HG03558 (cell line): Measurements from ENCODE around the gene NTNG1.

Experiments used
- ATAC-seq: cut with Tn5 transposase; IDR thresholded peaks from one replicate; pipeline ENCODE4 v1.9.1; 2021; ENCODE audit warnings: moderate number of reproducible peaks; ENCODE audit not compliant: unreplicated experiment; ENCODE audit errors: extremely low read depth

NTNG1 gene

GRCh38 chr1:107251839-107252238, 111.0 kb downstream of the NTNG1 start:
- no peak for ATAC-seq

- ATAC-seq = no peak
Measured at GRCh38 chr1:107252271-107252670, 111.4 kb downstream of the NTNG1 start.

DNA sequence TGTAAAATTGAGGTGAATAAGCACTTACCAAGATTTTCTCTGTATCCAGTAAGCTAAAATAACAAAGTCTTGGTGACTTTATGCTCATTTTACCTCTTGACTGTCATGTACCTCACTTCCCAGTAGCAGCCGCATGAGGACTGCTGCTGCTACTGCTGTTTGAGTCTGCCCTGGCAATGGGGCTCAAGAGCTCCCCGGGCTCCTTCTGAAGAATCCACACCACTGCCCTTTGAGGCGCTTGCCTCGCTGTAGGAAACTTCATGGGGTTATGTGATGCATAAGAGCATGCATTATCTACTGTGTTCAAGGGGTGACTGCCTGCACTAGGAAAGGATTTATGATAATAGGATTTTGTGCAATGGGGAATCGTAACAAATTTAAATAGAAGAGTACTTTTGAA, 113.5 kb downstream of the NTNG1 start:
- no peak for ATAC-seq

GRCh38 chr1:107255469-107255868, 114.6 kb downstream of the NTNG1 start:
- ATAC-seq = no peak

DNA sequence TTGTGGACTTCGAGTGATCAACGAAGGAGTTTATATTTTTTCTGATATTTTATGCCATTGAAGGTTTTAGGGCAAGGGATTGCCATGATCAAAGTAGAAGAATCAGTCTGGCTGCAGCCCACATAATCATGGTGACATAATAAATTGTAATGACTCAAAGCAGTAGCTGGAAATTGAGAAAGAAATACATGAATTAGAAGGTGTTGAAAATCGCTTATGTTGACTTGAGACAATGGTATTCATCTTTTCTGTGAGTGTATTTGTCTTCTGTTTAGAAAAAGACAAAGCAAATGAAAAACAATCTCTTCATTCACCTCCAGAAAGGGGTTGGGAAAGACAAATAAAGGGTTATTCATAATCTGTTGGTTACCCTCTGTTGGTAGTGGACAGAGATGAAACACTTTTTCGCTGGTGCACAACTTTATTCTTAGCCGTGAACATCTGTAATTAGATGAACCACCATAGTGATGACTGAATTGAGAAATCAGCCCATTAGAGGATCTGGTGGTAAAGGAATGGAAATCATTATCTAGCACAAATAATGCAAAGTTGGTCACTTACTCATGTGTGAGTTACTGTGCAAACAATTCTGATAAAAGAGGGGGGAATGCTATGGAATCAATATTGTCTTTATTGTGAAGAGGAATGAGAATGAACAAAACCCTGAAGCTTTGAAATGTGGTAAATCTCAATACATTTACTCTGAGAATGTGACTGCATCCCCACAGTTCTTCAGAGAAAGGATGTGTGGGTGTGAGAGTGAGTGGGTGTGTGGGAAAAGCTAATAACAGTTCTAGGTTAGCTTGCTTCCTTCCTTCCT, 121.8 kb downstream of the NTNG1 start:
- no peak for ATAC-seq

- ATAC-seq = no peak
Measured at GRCh38 chr1:107263291-107263915, 122.6 kb downstream of the NTNG1 start.

GRCh38 chr1:107264007-107264406, 123.2 kb downstream of the NTNG1 start:
- ATAC-seq = no peak

DNA sequence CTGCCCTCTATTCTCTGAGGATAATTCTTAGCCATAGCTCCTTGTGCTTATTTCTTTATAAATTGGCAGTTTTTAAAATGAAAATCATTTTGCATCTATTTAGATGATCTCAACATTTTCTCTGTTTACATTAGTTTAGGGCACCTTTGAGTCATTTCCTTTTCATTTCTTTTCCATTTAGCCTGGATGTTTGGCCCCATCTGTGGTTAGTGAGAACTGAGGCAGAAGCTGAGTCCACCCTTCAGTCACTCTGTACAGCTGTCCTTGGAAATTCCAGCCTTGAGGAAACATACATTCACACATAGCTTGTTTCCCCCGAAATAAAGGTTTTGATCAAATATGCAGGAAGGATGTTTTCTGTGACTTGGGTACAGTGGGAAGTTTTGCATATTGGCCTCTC, 123.7 kb downstream of the NTNG1 start:
- ATAC-seq = no peak

DNA sequence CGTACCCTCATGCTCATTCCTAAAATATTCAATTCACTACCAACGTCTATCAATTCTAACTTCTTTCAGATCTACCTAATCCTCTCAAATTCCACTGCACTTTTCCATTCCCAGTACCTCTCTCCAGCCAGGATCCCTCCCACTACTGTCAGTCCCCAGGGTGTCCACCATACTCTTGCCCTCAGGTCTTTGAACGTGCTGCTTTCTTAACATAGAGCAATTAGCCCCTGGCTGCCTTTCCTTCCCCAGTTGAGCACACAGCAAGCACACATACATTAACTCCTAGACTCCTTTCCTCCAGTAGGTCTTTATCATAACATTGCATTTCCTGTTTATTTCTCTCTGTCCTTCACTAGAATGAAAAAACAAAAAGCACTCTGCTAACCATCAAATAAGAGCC, 126.7 kb downstream of the NTNG1 start:
- no peak for ATAC-seq

GRCh38 chr1:107272321-107272720, 131.5 kb downstream of the NTNG1 start:
- ATAC-seq = no peak

DNA sequence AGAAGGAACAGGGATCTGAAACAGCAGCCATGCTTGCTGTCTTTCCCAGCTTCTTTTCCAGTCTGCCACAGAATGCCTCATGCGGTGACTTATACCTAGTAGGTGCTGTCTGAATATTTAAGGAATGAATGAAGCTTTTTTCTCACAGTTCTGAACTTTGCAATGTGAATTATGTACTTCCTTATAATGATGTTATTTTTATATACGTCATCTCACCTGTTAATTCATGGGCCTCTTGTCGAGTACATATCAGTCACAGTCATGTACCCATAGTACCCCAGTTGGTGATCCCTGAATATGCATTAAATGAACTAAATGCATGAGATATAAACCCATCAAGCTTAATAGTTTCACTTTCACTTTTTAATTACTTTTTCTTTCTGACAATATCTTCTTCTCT, 132.7 kb downstream of the NTNG1 start:
- no peak for ATAC-seq

DNA sequence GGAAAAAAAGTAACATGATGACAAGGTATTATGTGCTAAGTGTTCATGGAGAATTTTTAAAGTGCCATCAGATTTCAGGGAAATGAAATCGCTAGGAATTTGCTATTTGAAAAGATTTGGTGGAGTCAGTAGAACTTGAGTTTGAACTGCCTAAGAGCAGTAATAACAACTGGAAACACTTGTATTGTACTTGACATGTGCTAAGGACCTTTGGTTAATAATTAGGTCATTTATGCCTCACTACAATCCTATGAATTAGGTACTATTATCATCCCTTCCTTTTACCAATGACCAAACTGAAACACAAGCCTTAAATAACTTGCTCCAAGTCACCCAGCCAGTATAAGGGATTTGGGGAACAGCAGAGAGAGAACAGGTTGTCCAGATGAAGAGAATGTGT, 133.4 kb downstream of the NTNG1 start:
- ATAC-seq = no peak

DNA sequence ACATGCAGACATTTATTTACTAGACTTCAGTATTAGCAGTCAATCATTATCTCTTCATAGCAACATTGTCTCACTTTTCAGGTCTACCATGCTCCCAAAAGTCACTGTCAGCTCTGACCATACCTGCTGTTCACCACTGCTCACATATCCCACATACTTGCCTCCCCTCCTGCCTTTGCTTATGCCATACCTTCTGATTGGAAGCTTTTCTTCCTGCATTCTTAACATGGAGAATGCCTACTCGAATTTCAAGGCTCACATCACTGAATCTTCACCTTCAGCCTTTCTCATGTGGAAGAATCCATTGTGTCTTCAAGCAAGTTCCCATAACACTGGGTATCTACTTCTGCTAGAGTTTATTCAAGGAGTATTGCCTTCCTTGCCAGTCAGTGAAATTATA, 135.4 kb downstream of the NTNG1 start:
- ATAC-seq = no peak

DNA sequence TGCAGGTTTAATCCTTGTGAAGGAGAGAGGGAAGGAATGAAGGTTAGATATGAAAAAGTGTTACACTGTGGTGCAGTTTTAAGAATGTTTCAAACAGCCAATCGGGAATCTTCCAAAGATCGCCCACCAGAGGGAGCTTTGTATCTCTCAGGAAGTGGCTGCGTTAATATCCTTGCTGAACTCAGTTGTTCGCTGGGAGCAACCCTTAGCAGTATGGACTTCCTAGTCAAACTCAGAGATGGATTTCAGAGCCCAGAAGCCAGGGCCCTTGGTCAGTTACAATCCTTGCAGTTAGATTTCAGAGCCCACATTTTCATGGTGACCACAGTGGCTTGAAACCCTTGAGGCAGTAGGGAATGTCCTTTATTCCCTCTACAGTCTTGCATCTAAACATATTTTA, 136.2 kb downstream of the NTNG1 start:
- no peak for ATAC-seq

DNA sequence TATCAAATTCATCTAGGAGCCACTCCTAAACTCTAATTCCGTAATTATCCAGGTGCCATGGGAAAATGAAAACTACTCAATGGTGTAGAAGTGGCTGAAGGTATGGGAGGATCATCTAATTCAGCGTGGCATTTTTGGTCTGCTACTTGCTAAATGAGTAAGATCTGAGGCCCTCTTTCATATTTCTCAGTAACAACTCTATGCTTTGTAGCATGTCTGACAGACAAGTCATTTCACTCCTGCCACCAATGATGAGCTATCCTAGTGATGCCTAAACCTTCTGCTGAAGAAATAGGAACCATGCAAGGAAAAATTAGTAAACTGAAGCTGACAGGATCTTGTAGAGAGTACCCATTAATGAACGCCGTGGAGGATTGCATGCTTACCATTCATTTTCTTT, 145.3 kb downstream of the NTNG1 start:
- no peak for ATAC-seq

DNA sequence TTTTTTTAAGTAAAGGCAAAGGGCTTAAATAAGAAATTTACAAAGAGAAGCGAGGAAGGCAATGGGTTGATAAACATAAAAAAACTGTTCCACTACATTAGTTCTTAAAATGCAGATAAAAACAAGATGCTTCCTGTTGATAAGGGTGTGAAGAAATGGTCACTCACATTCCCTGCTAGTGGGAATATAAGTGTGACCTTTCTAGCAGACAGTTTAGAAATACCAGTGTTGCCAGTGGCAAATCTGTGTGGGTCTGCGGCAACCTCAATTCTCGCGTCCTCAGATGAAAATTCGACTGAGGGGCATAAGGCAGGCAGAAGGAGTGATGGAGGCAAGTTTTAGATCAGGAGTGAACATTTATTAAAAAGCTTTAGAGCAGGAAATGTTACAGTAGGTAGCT, 151.1 kb downstream of the NTNG1 start:
- ATAC-seq = no peak

GRCh38 chr1:107293901-107294613, 153.2 kb downstream of the NTNG1 start:
- no peak for ATAC-seq

DNA sequence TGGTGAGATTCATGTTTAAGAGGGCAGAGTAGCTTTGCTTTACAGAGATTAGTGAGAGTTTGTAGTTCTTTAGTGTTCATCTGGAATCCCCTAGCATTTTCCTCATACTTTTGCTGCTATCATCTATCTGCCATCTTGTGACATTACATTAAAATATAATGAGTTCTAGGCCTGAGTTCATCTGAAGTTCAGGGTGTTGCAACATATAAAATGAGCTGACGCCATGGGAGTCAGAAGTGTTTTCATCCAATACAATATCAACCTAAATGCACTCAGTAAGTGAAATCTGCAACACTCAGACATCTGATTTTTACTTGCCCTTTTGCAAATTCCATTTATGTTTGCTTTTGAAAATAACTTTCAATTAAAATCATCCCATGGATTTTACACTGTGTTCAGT, 153.8 kb downstream of the NTNG1 start:
- ATAC-seq = no peak

GRCh38 chr1:107297681-107298080, 156.8 kb downstream of the NTNG1 start:
- no peak for ATAC-seq

GRCh38 chr1:107298526-107298925, 157.7 kb downstream of the NTNG1 start:
- no peak for ATAC-seq

DNA sequence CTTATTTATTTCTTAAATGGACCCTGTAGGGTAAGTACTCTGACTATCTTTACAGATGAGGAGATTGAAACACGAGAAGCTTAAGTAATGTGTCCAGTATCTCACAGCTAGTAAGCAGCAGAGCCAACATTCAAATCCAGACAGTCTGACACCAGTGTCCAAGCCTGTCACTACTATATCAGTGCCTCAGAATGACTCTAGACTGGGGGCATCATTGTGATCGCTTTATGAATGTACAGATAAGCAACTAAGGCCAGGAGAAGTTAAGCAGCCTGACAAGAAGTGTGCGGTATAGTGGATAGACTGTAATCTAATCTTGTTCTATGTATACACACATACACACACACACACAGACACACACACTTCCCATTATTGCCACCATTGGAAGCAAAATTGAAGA, 158.7 kb downstream of the NTNG1 start:
- ATAC-seq = no peak
